Activated CD8-positive, alpha-beta T cell treated with anti-CD3 and anti-CD28 coated beads for 36 hours (primary cell): ENCODE results near the gene SIPA1L2. TPM values are rescaled to one million over a fixed set of nuclear protein-coding genes. Genes with fewer than 3 reads are reported as not detected.
"Not testable (repeated sequence)": the region's sequence is repeated elsewhere in the genome, so short reads cannot be mapped to it uniquely, and the experiment has no call there.

Source experiments
- ATAC-seq: fragments of 200-7000 bp; cut with Tn5 transposase; one replicate; pipeline ENCODE4 v1.10.0; 2021; ENCODE audit warnings: mild to moderate bottlenecking, moderate library complexity
- CTCF ChIA-PET: fragments of 350-600 bp; sonication (Branson Sonifier 250); formaldehyde crosslinking; loops from one replicate; lab custom pipeline; 2021; ENCODE audit warnings: antibody characterized with exemption; lab: Charles Lee
- POLR2A ChIA-PET: fragments of 350-600 bp; sonication (Branson Sonifier 250); formaldehyde crosslinking; loops from one replicate; lab custom pipeline; 2021; ENCODE audit warnings: antibody characterized with exemption; lab: Charles Lee
- DNase-seq: peaks from one replicate; pipeline ENCODE4 v3.0.0-alpha.2; 2020
- H3K27ac Mint-ChIP-seq: one replicate; pipeline ENCODE4 v1.8.0; 2021; ENCODE audit warnings: mild to moderate bottlenecking, mixed read lengths
- H3K27me3 Mint-ChIP-seq: one replicate; pipeline ENCODE4 v1.8.0; 2021; ENCODE audit warnings: mixed read lengths
- H3K36me3 Mint-ChIP-seq: one replicate; pipeline ENCODE4 v1.8.0; 2021; ENCODE audit warnings: low read depth, mixed read lengths
- H3K4me1 Mint-ChIP-seq: one replicate; pipeline ENCODE4 v1.8.0; 2021; ENCODE audit warnings: low read depth, mixed read lengths
- H3K4me3 Mint-ChIP-seq: one replicate; pipeline ENCODE4 v1.8.0; 2021; ENCODE audit warnings: mild to moderate bottlenecking, moderate library complexity, mixed read lengths
- H3K9me3 Mint-ChIP-seq: one replicate; pipeline ENCODE4 v1.8.0; 2021; ENCODE audit warnings: mixed read lengths
- intact Hi-C: fragments of 100-400 bp; cut with micrococcal nuclease; formaldehyde crosslinking; loops from one replicate; pipeline ENCODE4 v1.10.0; 2022
- total RNA-seq, 2 experiments: library from RNA; stranded (reverse); gene quantifications; one replicate each; pipeline ENCODE4 v1.2.3, GENCODE V29; 2021
- TF ChIP-seq, protein P1 (sequence below): fragments of 200-600 bp; IDR thresholded peaks from one replicate; pipeline ENCODE4 v1.8.0; 2022; ENCODE audit warnings: antibody characterized with exemption, mild to moderate bottlenecking

SIPA1L2 gene
- total RNA-seq, 2 experiments from 2014 or later: 1.7 TPM

DNA sequence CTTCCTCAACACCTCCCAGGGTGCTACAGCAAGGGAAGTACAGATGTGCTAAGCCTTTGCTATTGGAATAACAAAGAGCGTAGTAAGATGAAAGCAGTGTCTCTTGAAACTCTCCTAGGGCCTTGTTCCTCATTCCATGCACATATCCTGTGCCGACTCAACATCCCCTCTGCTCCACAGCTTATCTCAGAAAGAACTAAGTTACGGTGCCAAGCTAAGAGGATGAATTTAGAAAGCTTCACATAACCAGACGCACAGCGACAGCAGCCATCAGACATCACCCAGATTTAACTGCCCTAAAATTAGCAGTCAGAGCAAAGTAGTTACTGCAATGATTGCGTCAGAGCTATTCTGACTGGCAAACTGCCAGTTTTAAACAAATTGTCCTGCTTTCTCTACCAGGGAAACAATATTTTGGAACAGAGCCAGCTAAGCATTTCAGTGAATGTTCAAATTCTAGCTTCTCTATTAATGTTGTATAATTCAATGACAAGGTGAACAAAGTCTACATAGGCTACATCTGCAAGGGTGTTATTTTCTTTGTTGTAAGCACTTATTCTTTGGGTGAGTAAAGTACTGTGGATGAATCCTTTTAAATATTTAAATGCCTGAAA lies 9.5 kb downstream of the SIPA1L2 start:
- Mint-ChIP-seq H3K27ac (no peak overlapping the region), H3K36me3 (no peaks in the 10 kb centered on the region), H3K4me3 (no peak overlapping the region), H3K9me3 (no peaks in the 10 kb centered on the region), H3K27me3 (peaks cover 2% of the 10 kb centered on the region), H3K4me1 (peaks cover 4% of the 10 kb centered on the region)
- ChIA-PET CTCF (interaction anchor here (1.2 kb wide), 1 partner anchor 10 kb away, joined by 6 read pairs; the partner anchor contains the start of gene SIPA1L2), POLR2A (interaction anchor here (0.6 kb wide), 1 partner anchor 235 kb away, joined by 3 read pairs; no protein-coding TSS in a partner anchor)
- TF ChIP-seq, protein P1, sequence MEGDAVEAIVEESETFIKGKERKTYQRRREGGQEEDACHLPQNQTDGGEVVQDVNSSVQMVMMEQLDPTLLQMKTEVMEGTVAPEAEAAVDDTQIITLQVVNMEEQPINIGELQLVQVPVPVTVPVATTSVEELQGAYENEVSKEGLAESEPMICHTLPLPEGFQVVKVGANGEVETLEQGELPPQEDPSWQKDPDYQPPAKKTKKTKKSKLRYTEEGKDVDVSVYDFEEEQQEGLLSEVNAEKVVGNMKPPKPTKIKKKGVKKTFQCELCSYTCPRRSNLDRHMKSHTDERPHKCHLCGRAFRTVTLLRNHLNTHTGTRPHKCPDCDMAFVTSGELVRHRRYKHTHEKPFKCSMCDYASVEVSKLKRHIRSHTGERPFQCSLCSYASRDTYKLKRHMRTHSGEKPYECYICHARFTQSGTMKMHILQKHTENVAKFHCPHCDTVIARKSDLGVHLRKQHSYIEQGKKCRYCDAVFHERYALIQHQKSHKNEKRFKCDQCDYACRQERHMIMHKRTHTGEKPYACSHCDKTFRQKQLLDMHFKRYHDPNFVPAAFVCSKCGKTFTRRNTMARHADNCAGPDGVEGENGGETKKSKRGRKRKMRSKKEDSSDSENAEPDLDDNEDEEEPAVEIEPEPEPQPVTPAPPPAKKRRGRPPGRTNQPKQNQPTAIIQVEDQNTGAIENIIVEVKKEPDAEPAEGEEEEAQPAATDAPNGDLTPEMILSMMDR: no peak
- ATAC-seq (no peak), DNase-seq (no peak)
- intact Hi-C loops: loop anchor here (10.0 kb wide), 1 partner anchor 756 kb away; no protein-coding TSS in a partner anchor

GRCh38 chr1:232617237-232617636 lies 12.7 kb downstream of the SIPA1L2 start:
- Mint-ChIP-seq H3K4me1 (peaks cover 7% of the 10 kb centered on the region), H3K9me3 (no peaks in the 10 kb centered on the region), H3K4me3 (no peak overlapping the region), H3K27ac (no peak overlapping the region), H3K27me3 (peaks cover 3% of the 10 kb centered on the region), H3K36me3 (no peaks in the 10 kb centered on the region)
- intact Hi-C loops: no loop called here
- ChIA-PET POLR2A (no interaction called here), CTCF (no interaction called here)
- ATAC-seq (no peak), DNase-seq (no peak)
- TF ChIP-seq, protein P1: no peak

GRCh38 chr1:232615306-232615800 lies 14.6 kb downstream of the SIPA1L2 start:
- intact Hi-C loops: no loop called here
- H3K9me3 Mint-ChIP-seq: no peaks in the 10 kb centered on the region
- TF ChIP-seq, protein P1: no peak
- ChIA-PET POLR2A (interaction anchor here (0.6 kb wide), 1 partner anchor 174 kb away, joined by 3 read pairs; no protein-coding TSS in a partner anchor), CTCF (interaction anchor here (1.9 kb wide), 1 partner anchor 12 kb away, joined by 8 read pairs; no protein-coding TSS in a partner anchor)
- DNase-seq: no peak
- no peak overlapping the region for H3K4me3 Mint-ChIP-seq
- H3K27ac Mint-ChIP-seq: no peak overlapping the region
- H3K27me3 Mint-ChIP-seq: peaks cover 3% of the 10 kb centered on the region
- ATAC-seq: no peak
- H3K4me1 Mint-ChIP-seq: peaks cover 3% of the 10 kb centered on the region
- H3K36me3 Mint-ChIP-seq: no peaks in the 10 kb centered on the region

DNA sequence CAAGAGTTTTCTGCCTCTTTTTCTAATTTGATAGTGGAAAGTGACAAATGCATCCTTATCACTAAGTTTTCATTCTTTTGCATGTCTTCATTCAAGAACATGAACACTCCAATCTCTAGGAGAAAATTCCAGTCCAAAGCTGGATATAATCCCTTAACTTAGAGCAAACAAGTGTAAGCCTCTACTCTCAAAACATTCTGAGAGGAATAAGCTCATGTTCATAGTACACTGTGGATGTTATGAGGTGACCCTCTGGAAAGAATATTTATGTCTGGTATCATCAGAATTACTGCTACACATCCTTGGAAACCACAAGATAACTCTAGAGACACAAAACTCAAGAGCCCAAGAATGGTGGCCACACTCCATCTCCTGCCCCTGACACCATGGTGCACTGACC lies 15.1 kb downstream of the SIPA1L2 start:
- ChIA-PET POLR2A (interaction anchor here (0.6 kb wide), 1 partner anchor 174 kb away, joined by 3 read pairs; no protein-coding TSS in a partner anchor), CTCF (interaction anchor here (0.8 kb wide), 1 partner anchor 13 kb away, joined by 3 read pairs; no protein-coding TSS in a partner anchor)
- no peaks in the 10 kb centered on the region for H3K9me3 Mint-ChIP-seq
- TF ChIP-seq, protein P1: no peak
- H3K27ac Mint-ChIP-seq: no peak overlapping the region
- H3K27me3 Mint-ChIP-seq: peaks cover 2% of the 10 kb centered on the region
- H3K36me3 Mint-ChIP-seq: no peaks in the 10 kb centered on the region
- peaks cover 3% of the 10 kb centered on the region for H3K4me1 Mint-ChIP-seq
- intact Hi-C loops: no loop called here
- H3K4me3 Mint-ChIP-seq: no peak overlapping the region
- DNase-seq: no peak
- ATAC-seq: no peak

DNA sequence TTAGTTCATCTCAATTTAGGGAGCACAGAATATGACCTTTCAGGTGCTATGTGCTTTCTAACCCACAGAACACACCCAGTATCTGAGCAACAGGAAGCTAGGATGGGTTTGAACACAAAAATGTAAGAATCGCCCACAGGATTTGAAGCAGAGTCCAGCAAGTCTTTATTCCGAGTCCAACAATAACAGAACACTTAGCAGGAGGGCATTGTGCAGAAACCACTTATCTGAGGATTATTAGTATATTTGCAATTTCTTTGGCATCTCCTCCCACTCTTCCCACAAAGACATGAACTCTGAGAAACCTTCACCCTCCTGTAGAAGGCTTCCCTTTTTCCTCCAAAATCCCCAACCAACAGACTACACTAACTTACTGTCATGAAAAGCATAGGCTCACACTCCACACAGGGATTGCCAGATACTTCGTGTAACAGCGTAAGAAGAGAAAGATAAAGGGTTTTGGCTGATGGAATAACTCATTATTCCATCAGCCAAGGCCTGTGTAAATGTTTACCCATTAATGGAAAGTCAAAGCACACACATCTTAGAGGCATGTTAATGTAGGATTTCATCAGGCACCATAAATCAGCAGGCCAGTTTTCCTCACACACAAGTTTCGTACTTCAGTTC lies 16.1 kb downstream of the SIPA1L2 start:
- intact Hi-C loops: no loop called here
- POLR2A ChIA-PET: no interaction called here
- CTCF ChIA-PET: no interaction called here

GRCh38 chr1:232612836-232613235 lies 17.1 kb downstream of the SIPA1L2 start:
- intact Hi-C loops, H3K4me3 Mint-ChIP-seq, DNase-seq, H3K4me1 Mint-ChIP-seq, ATAC-seq, CTCF ChIA-PET, H3K27me3 Mint-ChIP-seq, H3K9me3 Mint-ChIP-seq, H3K27ac Mint-ChIP-seq, POLR2A ChIA-PET, H3K36me3 Mint-ChIP-seq: not testable (repeated sequence)

More for the DNA sequence above, 16.1 kb downstream of the SIPA1L2 start:
- ATAC-seq: no peak
- peaks cover 2% of the 10 kb centered on the region for H3K27me3 Mint-ChIP-seq
- TF ChIP-seq, protein P1: no peak
- H3K36me3 Mint-ChIP-seq: no peaks in the 10 kb centered on the region
- DNase-seq: no peak
- H3K9me3 Mint-ChIP-seq: no peaks in the 10 kb centered on the region
- H3K4me1 Mint-ChIP-seq: peaks cover 3% of the 10 kb centered on the region
- no peak overlapping the region for H3K27ac Mint-ChIP-seq
- H3K4me3 Mint-ChIP-seq: no peak overlapping the region
